Left ventricle myocardium inferior (tissue), 1 donor: Measurements from ENCODE around the gene CTH. TPM values are rescaled to one million over a fixed set of nuclear protein-coding genes. Genes with fewer than 3 reads are reported as not detected.
"Not testable (repeated sequence)": the region's sequence is repeated elsewhere in the genome, so short reads cannot be mapped to it uniquely, and the experiment has no call there.

ENCODE experiments used
- DNase-seq: peaks from one replicate; pipeline ENCODE4 v3.0.0-alpha.2; 2020
- H3K27ac ChIP-seq: fragments of 200-600 bp; replicated peaks from 2 replicates; pipeline ENCODE4 v1.8.0; 2021
- H3K27me3 ChIP-seq: fragments of 200-600 bp; 2 replicates; pipeline ENCODE4 v1.8.0; 2021; ENCODE audit warnings: low read depth
- H3K36me3 ChIP-seq: fragments of 200-600 bp; 2 replicates; pipeline ENCODE4 v1.8.0; 2021
- H3K4me1 ChIP-seq: fragments of 200-600 bp; 2 replicates; pipeline ENCODE4 v1.8.0; 2021
- H3K4me3 ChIP-seq: fragments of 200-600 bp; 2 replicates; pipeline ENCODE4 v1.8.0; 2021; ENCODE audit warnings: mild to moderate bottlenecking, moderate library complexity
- H3K9me3 ChIP-seq: fragments of 200-600 bp; replicated peaks from 2 replicates; pipeline ENCODE4 v1.8.0; 2021
- intact Hi-C: fragments of 100-400 bp; cut with micrococcal nuclease; formaldehyde crosslinking; loops from one replicate; pipeline ENCODE4 v1.11.0; 2022
- long read RNA-seq: library from polyadenylated mRNA; unstranded; transcript quantifications from one replicate; pipeline ENCODE4 v2.0.0, GENCODE V29; 2021
- total RNA-seq: library from RNA; stranded (reverse); fragmentation: NEBNext Ultra II Directional; extraction: Animal tissue kit (Norgen Biotek cat#: 25700); gene quantifications from one replicate; pipeline ENCODE4 v1.2.1, GENCODE V29; 2021
- TF ChIP-seq, protein P1 (sequence below): fragments of 200-600 bp; IDR thresholded peaks from 2 replicates; pipeline ENCODE4 v1.8.0; 2021; ENCODE audit warnings: antibody characterized with exemption, mild to moderate bottlenecking, borderline replicate concordance
- donor health status: DM: no; HTN: yes; CAD: no; lungs with severe emphysema.

The CTH gene
- 0.91 TPM for total RNA-seq
- long read RNA-seq, partial matches to known transcripts, result 0 of 2 reads
- long read RNA-seq, other reads (novel, unspliced or antisense), result 0 of 2 reads

DNA sequence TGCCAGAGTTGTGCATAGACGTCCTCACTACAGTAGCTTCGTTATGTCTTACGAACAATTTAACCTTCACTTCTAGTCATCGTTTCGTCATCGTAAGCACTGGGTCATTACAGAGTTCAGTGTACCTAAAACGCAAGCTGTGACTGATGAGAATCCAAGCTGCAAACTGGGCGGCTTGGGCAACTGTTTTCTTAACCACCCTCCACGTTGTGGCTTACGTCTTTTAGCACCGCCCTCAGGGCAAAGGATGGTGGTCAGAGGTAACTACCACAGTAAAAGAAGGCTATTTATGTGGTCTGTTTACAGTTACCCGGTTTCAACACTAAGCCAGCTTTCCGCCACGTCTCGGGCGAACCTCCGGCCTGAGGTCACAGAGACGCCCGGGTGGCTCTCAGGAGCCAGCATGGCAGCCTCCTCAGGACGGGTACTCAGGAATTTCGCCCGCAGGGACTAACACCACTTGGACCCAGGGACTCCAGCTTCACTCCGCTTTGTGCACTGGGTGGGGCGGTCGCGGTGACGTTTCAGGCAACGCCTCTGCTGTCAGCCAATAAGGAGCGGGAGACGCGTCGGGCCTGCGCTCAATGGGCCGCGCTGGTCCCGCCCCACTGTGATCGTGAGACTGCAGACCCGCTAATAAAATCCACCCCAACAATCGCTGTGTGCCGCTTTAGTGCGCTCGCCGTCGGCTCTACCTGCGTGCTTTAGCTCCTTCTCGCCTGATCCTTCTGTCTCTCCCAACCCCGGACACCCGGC is at the start of gene CTH:
CTH (plus strand) TSS at position 665 of the 756 bp plus-strand sequence. CDS start 148 bp downstream, outside the sequence.
- TF ChIP-seq, protein P1, sequence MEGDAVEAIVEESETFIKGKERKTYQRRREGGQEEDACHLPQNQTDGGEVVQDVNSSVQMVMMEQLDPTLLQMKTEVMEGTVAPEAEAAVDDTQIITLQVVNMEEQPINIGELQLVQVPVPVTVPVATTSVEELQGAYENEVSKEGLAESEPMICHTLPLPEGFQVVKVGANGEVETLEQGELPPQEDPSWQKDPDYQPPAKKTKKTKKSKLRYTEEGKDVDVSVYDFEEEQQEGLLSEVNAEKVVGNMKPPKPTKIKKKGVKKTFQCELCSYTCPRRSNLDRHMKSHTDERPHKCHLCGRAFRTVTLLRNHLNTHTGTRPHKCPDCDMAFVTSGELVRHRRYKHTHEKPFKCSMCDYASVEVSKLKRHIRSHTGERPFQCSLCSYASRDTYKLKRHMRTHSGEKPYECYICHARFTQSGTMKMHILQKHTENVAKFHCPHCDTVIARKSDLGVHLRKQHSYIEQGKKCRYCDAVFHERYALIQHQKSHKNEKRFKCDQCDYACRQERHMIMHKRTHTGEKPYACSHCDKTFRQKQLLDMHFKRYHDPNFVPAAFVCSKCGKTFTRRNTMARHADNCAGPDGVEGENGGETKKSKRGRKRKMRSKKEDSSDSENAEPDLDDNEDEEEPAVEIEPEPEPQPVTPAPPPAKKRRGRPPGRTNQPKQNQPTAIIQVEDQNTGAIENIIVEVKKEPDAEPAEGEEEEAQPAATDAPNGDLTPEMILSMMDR, result peak; percentile 16
- Histone ChIP-seq H3K4me1 (peaks cover 28% of the 10 kb centered on the region), H3K27me3 (no peaks in the 10 kb centered on the region), H3K4me3 (peak within 1 kb of the TSS; percentile 85), H3K36me3 (no peaks in the 10 kb centered on the region), H3K27ac (peak within 1 kb of the TSS; percentile 94), H3K9me3 (no peaks in the 10 kb centered on the region)
- DNase-seq, result peak; percentile 96
- intact Hi-C loops, result no loop called here

GRCh38 chr1:70361727-70362398 is 49.2 kb upstream of the CTH start:
- Histone ChIP-seq H3K4me1 (no peaks in the 10 kb centered on the region), H3K27me3 (no peaks in the 10 kb centered on the region), H3K27ac (no peak overlapping the region), H3K9me3 (no peaks in the 10 kb centered on the region), H3K4me3 (no peak overlapping the region), H3K36me3 (no peaks in the 10 kb centered on the region)
- intact Hi-C loops, result no loop called here
- no peak for DNase-seq
- TF ChIP-seq, protein P1, result no peak

GRCh38 chr1:70364439-70364838 is 46.6 kb upstream of the CTH start:
- Histone ChIP-seq H3K36me3 (peaks cover 12% of the 10 kb centered on the region), H3K4me3 (no peak overlapping the region), H3K9me3 (no peaks in the 10 kb centered on the region), H3K27ac (no peak overlapping the region), H3K27me3 (no peaks in the 10 kb centered on the region), H3K4me1 (no peaks in the 10 kb centered on the region)
- DNase-seq, result no peak
- TF ChIP-seq, protein P1, result no peak
- intact Hi-C loops, result no loop called here

DNA sequence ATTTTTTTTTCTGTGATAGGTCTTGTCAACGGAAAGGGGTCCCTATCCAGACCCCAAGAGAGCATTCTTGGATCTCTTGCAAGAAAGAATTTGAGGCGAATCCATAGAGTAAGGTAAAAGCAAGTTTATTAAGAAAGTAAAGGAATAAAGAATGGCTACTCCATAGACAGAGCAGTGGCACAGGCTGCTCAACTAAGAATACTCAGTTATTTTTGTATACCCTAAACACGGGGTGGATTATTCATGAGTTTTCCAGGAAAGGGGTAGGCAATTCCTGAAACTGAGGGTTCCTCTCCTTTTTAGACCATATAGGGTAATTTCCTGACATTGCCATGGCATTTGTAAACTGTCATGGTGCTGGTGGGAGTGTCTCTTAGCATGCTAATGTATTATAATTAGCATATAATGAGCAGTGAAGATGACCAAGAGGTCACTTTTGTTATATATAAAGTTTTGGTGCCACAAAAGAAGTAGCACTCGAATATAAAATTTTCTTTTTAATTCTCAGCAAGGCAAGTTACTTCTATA is 44.6 kb upstream of the CTH start:
- H3K27ac ChIP-seq, intact Hi-C loops, H3K9me3 ChIP-seq, H3K4me1 ChIP-seq, H3K4me3 ChIP-seq, DNase-seq, H3K27me3 ChIP-seq: not testable (repeated sequence)
- peaks cover 16% of the 10 kb centered on the region for H3K36me3 ChIP-seq

GRCh38 chr1:70366997-70367396 is 44.1 kb upstream of the CTH start:
- H3K27me3 ChIP-seq, DNase-seq, H3K4me1 ChIP-seq, H3K9me3 ChIP-seq, H3K4me3 ChIP-seq, intact Hi-C loops, H3K27ac ChIP-seq: not testable (repeated sequence)
- peaks cover 19% of the 10 kb centered on the region for H3K36me3 ChIP-seq

- H3K4me1 ChIP-seq, H3K9me3 ChIP-seq, intact Hi-C loops, H3K4me3 ChIP-seq, H3K27me3 ChIP-seq, DNase-seq, H3K27ac ChIP-seq: not testable (repeated sequence)
- peaks cover 19% of the 10 kb centered on the region for H3K36me3 ChIP-seq
Observed at GRCh38 chr1:70367397-70367796, 43.7 kb upstream of the CTH start.

DNA sequence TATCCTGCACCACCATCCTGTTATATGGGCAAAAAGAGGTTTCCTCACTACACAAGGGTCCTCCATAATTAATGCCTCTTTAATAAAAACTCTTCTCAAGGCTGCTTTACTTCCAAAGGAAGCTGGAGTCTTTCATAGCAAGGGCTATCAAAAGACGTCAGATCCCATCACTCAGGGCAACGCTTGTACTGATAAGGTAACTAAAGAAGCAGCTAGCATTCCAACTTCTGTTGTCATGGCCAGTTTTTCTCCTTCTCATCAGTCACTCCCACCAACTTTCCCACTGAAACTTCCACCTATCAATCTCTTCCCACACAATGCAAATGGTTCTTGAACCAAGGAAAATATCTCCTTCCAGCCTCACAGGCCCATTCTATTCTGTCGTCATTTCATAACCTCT is 39.5 kb upstream of the CTH start:
- H3K4me1 ChIP-seq, H3K27ac ChIP-seq, intact Hi-C loops, DNase-seq, H3K27me3 ChIP-seq, H3K9me3 ChIP-seq, H3K4me3 ChIP-seq: not testable (repeated sequence)
- H3K36me3 ChIP-seq, result peaks cover 19% of the 10 kb centered on the region
